Hepatic stellate cell (primary cell): ENCODE data around the gene ARL8B.
A peak's percentile ranks its signal among the peaks of the same experiment; 100 is the strongest.

Experiments used
- DNase-seq: peaks from one replicate; pipeline ENCODE4 v3.0.0; 2011; ENCODE audit warnings: low spot score

ARL8B gene

DNA sequence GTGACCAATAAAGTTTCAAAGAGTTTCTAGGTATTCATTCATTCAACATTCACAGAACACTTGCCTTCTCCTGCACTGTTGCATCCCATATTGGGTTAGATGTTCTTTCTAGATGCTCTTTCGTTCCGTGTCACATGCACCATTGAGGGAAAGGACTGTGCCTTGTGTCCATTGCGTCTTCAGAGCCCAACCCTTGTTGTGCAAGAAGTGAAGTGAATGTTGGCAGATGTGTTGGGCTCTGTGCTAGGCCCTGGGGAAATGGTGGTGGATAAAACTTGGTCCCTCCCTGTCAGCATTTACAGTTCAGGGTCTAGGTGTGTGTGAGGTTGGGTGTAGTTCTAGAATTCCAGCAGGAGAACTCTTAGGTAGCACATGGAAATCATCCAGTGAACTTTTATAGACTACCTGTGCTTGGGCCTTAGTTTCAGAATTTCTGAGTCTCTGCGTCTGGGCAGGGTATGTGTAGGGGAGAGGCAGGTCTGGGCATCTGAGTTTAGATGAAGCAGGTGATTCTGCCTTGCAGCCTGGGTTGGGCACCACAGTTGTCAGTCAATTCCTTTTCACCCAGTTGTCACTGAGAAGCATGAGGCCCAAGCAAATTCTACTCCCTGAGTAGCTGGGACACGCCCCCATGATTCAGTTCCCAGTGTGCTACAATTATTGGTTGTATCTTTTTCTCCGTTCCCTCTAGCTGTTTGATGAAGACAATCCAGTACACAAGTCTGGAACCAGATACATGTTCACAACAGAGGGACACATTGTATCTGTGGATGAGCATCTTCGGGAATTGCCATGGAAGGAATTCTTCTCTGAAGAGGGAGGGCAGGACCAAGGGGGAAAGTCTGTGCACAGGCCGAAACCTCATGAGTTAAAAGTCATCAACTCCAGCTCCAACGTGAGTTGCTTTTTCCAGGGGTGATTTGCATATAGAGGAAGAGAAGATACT, 90.8 kb downstream of the ARL8B start:
- no peak for DNase-seq

- DNase-seq, result no peak
Measured at GRCh38 chr3:5213574-5213966, 91.5 kb downstream of the ARL8B start.

DNA sequence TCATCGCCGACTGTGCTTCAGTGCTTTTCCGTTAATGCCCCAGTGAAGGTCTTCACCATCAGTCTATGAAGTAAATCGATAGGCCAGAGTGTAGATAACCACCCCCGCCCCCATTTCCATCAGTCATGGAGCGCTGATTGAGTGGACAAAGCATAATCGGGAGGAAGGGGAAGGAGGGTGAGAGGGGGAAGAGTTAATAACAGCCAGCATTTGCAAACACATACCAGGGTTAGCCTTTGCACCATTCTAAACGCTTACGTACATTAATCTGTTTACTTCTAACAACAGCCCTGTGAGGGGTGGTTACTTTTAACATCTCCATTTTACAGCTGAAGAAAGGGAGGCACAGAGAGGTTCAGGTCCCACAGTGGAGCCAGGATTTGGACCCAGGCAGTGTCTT, 92.3 kb downstream of the ARL8B start:
- DNase-seq, result no peak

DNA sequence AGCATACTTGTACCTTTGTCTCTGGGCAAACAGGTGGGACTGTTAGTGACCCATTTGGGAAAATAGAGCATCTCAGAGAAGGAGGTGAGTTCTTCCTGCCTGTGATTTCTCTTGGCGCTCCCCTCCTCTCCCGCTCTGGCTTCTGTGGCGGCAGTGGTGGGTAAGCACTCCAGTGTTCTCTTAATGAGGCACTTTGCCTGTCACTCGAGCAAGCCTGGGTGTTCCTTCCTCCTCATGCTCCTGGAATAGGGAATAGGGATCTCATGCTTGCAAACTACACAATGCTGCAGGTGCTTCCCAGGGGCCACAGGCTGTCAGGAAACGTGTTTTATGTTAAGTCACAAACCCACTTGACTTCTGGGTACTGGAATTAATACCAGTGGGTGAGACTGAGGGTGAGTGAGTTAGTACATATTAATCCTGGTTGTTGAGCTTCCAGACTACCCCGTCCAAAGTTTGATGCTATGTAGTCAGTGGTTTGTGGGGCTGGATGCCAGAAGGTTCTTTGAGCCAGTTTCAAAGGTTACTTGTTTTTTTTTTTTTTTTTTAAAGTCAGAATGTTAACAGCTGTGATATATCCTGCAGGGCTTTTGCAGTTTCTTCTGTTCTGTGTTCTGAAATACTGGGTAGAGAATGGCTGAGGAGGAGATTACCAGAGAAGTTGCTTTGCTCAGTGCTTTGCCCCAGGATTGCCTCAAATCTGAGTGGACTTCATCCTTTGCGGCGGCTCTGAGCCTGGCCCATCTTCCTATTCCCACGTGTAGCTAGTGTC, 95.9 kb downstream of the ARL8B start:
- no peak for DNase-seq

DNA sequence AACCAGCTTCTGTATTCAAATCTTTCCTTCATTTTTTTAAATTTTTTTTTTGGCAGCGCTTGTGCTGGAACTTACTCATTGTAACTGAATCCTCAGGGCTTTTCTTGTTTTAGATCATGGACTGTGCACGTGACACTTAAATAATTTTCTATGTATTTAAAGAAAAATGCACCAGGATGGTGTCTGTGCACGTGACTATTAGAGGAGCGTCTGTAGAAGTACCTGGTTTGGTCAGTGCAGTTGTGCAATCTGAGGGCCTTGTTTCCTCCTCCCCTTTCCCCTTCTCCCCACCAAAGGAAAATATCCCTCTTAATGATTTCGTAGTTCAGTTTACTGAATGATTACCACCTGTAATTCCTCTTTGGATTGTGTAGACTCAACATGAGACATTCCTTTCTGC, 96.7 kb downstream of the ARL8B start:
- no peak for DNase-seq

- no peak for DNase-seq
Measured at GRCh38 chr3:5219216-5219615, 97.1 kb downstream of the ARL8B start.

DNA sequence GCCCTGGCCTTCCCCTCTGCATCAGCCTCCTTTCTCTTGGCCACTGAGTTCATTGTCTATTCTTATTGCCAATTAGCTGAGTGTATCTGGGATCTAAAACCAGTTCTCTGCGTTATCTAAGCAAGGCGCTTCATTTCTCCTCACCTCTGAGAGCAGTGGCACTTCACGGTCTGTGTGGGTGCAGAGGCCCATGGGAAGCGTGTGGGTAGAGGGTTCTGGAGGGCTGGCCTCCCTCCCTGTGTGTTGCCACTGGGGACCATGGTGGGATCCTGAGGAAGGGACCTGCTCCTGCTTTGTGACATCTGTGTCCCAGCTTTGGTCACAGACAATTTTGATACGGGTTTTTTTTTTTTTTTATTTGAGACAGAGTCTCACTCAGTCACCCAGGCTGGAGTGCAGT, 98.1 kb downstream of the ARL8B start:
- DNase-seq, result no peak

DNA sequence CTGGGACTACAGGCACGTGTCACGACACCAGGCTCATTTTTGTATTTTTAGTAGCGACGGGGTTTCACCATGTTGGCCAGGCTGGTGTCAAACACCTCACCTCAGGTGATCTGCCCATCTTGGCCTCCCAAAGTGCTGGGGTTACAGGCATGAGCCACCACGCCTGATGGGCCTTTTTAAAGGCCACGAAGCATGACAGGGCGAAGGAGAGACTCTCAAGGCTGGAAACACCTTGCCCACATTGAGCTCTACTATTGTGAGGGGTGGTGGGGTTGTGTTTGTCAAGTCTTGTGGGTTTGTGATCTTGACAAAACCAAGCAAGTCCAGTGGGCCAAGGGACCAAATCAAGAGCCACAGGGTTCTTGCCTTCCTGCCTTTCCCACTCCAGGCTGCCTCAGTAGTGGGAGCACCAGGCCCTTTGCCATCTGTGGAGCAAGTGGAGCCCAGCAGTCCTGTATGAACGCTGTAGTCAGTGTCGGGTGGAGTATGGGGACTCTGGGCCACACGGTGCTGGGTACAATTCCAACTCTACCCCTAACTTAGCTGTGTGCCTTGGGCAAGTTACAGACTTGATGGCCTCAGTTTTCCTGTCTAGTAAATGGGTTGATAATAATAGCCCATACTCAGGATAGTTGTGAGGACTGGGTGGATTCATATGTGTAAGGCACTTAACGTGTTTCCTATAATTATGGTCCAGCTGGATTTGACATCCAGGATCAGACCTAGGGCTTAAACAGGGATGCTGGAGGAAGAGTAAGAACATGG, 98.8 kb downstream of the ARL8B start:
- no peak for DNase-seq

DNA sequence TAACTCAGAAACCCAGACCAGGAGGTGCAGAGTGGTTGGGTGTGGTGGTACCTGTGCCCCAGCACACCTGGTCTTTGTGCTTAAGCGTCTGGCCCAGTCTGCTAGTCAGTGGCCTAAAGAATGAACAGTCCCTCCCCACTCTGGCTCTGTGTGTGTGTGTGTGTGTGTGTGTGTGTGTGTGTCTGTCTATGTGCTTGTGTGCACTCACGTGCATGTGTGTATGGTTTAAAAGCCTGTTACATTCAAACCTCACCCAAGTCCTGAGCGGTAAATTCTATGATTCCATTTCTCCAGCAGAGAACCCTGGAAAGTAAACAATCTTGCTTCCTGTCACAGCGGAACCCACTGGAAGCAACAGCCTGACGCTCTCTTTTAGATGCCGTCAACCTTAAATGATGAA, 99.6 kb downstream of the ARL8B start:
- no peak for DNase-seq

DNA sequence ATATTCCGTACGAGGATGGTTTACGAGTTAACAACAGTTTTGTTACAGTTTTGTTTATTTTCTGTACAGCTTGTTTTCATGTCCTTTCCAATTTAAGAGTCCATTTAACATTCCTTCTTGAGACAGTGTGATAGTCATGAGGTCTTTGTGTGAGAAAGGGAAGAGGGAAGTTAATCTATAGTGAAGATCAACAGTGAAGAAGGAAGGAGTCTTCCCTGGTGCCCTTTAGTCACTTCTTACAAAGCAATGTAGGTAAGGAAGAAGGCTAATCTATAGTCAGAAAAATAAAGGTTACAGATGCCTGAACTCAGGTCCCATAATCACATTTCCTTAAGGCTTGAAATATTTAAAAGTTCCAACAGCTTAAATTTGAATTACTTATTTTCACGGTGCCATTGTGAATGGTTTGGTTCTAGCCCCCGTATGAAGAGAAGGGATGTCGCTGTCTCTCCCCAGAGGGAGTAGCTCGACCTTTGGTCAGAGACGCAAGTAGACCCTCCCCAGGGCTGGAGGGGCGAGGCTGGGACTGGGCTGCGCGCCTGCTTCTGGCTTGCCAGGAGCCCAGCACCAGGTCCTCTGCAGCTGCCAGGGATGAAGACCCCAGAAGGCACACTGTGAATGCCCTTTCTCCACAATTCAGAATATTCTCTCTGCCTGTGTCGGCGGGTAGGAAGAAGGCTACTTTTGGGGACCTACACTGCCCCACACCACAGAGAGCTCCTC, 100.4 kb downstream of the ARL8B start:
- no peak for DNase-seq

- peak; percentile 34 for DNase-seq
Measured at GRCh38 chr3:5226783-5227182, 104.7 kb downstream of the ARL8B start.

DNA sequence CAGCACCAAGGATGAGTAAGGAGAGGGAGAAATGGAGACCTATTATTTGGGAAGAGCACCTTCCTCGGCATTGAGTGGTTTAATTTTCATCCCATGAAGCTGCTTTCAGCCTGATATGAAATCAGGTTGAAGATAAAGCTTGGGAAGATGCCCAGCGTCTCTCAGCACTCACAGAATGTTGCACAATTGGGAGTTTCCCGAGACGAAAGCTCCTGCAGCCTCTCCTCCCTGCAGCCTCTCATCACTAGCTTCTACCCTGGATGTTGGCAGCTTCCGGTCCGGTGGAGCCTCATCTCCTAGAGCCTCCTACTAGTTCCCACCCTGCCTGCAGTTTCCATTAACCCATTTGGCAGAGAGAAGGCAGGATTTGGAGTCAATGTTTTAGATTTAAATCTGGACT, 105.7 kb downstream of the ARL8B start:
- no peak for DNase-seq

- no peak for DNase-seq
Measured at GRCh38 chr3:5229414-5229813, 107.3 kb downstream of the ARL8B start.
